ENCODE data around the gene NR6A1. TPM values are rescaled to one million over a fixed set of nuclear protein-coding genes. Genes with fewer than 3 reads are reported as not detected.

NR6A1 gene
- total and polyA plus RNA-seq, 2 of the 13 experiments (the other 11 are each of a cell fraction or from before 2014, with no cell fraction given) = 28.1 to 31.5 TPM

GRCh38 chr9:124776954-124777648 lies 6.0 kb upstream of the NR6A1 start, which contains the start of gene OLFML2A (continued):
- TF ChIP-seq, protein P1, sequence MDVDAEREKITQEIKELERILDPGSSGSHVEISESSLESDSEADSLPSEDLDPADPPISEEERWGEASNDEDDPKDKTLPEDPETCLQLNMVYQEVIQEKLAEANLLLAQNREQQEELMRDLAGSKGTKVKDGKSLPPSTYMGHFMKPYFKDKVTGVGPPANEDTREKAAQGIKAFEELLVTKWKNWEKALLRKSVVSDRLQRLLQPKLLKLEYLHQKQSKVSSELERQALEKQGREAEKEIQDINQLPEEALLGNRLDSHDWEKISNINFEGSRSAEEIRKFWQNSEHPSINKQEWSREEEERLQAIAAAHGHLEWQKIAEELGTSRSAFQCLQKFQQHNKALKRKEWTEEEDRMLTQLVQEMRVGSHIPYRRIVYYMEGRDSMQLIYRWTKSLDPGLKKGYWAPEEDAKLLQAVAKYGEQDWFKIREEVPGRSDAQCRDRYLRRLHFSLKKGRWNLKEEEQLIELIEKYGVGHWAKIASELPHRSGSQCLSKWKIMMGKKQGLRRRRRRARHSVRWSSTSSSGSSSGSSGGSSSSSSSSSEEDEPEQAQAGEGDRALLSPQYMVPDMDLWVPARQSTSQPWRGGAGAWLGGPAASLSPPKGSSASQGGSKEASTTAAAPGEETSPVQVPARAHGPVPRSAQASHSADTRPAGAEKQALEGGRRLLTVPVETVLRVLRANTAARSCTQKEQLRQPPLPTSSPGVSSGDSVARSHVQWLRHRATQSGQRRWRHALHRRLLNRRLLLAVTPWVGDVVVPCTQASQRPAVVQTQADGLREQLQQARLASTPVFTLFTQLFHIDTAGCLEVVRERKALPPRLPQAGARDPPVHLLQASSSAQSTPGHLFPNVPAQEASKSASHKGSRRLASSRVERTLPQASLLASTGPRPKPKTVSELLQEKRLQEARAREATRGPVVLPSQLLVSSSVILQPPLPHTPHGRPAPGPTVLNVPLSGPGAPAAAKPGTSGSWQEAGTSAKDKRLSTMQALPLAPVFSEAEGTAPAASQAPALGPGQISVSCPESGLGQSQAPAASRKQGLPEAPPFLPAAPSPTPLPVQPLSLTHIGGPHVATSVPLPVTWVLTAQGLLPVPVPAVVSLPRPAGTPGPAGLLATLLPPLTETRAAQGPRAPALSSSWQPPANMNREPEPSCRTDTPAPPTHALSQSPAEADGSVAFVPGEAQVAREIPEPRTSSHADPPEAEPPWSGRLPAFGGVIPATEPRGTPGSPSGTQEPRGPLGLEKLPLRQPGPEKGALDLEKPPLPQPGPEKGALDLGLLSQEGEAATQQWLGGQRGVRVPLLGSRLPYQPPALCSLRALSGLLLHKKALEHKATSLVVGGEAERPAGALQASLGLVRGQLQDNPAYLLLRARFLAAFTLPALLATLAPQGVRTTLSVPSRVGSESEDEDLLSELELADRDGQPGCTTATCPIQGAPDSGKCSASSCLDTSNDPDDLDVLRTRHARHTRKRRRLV (CRISPR knock-in tag; IDR thresholded peaks at IDR 0.05) = no peak
- TF ChIP-seq, protein P2, sequence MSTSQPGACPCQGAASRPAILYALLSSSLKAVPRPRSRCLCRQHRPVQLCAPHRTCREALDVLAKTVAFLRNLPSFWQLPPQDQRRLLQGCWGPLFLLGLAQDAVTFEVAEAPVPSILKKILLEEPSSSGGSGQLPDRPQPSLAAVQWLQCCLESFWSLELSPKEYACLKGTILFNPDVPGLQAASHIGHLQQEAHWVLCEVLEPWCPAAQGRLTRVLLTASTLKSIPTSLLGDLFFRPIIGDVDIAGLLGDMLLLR (CRISPR knock-in tag; IDR thresholded peaks at IDR 0.05) = no peak
- TF ChIP-seq, protein P3, sequence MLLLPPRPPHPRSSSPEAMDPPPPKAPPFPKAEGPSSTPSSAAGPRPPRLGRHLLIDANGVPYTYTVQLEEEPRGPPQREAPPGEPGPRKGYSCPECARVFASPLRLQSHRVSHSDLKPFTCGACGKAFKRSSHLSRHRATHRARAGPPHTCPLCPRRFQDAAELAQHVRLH (CRISPR knock-in tag; IDR thresholded peaks at IDR 0.05; ENCODE audit: borderline replicate concordance, low read depth) = no peak
- TF ChIP-seq SMARCC2 (IDR thresholded peaks at IDR 0.05) (no peak), FOXA3 (CRISPR knock-in tag; IDR thresholded peaks at IDR 0.05) (no peak), MAFK (conservative IDR thresholded peaks at IDR 0.05 in 1 of 2, IDR thresholded peaks at IDR 0.05 in 1 of 2; ENCODE audit: low read length in 2 of 2) (no peak), FOXP1 (IDR thresholded peaks at IDR 0.05) (no peak), FOXP1 (CRISPR knock-in tag; IDR thresholded peaks at IDR 0.05) (no peak), RAD51 (IDR thresholded peaks at IDR 0.05; ENCODE audit: borderline replicate concordance) (no peak), ZNF672 (CRISPR knock-in tag; IDR thresholded peaks at IDR 0.05) (no peak)
- TF ChIP-seq, protein P4, sequence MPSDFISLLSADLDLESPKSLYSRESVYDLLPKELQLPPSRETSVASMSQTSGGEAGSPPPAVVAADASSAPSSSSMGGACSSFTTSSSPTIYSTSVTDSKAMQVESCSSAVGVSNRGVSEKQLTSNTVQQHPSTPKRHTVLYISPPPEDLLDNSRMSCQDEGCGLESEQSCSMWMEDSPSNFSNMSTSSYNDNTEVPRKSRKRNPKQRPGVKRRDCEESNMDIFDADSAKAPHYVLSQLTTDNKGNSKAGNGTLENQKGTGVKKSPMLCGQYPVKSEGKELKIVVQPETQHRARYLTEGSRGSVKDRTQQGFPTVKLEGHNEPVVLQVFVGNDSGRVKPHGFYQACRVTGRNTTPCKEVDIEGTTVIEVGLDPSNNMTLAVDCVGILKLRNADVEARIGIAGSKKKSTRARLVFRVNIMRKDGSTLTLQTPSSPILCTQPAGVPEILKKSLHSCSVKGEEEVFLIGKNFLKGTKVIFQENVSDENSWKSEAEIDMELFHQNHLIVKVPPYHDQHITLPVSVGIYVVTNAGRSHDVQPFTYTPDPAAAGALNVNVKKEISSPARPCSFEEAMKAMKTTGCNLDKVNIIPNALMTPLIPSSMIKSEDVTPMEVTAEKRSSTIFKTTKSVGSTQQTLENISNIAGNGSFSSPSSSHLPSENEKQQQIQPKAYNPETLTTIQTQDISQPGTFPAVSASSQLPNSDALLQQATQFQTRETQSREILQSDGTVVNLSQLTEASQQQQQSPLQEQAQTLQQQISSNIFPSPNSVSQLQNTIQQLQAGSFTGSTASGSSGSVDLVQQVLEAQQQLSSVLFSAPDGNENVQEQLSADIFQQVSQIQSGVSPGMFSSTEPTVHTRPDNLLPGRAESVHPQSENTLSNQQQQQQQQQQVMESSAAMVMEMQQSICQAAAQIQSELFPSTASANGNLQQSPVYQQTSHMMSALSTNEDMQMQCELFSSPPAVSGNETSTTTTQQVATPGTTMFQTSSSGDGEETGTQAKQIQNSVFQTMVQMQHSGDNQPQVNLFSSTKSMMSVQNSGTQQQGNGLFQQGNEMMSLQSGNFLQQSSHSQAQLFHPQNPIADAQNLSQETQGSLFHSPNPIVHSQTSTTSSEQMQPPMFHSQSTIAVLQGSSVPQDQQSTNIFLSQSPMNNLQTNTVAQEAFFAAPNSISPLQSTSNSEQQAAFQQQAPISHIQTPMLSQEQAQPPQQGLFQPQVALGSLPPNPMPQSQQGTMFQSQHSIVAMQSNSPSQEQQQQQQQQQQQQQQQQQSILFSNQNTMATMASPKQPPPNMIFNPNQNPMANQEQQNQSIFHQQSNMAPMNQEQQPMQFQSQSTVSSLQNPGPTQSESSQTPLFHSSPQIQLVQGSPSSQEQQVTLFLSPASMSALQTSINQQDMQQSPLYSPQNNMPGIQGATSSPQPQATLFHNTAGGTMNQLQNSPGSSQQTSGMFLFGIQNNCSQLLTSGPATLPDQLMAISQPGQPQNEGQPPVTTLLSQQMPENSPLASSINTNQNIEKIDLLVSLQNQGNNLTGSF (CRISPR knock-in tag; IDR thresholded peaks at IDR 0.05) = no peak
- TF ChIP-seq, protein P5, sequence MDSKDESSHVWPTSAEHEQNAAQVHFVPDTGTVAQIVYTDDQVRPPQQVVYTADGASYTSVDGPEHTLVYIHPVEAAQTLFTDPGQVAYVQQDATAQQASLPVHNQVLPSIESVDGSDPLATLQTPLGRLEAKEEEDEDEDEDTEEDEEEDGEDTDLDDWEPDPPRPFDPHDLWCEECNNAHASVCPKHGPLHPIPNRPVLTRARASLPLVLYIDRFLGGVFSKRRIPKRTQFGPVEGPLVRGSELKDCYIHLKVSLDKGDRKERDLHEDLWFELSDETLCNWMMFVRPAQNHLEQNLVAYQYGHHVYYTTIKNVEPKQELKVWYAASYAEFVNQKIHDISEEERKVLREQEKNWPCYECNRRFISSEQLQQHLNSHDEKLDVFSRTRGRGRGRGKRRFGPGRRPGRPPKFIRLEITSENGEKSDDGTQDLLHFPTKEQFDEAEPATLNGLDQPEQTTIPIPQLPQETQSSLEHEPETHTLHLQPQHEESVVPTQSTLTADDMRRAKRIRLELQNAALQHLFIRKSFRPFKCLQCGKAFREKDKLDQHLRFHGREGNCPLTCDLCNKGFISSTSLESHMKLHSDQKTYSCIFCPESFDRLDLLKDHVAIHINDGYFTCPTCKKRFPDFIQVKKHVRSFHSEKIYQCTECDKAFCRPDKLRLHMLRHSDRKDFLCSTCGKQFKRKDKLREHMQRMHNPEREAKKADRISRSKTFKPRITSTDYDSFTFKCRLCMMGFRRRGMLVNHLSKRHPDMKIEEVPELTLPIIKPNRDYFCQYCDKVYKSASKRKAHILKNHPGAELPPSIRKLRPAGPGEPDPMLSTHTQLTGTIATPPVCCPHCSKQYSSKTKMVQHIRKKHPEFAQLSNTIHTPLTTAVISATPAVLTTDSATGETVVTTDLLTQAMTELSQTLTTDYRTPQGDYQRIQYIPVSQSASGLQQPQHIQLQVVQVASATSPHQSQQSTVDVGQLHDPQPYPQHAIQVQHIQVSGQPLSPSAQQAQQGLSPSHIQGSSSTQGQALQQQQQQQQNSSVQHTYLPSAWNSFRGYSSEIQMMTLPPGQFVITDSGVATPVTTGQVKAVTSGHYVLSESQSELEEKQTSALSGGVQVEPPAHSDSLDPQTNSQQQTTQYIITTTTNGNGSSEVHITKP (CRISPR knock-in tag; IDR thresholded peaks at IDR 0.05; ENCODE audit: low read depth) = no peak
- TF ChIP-seq, protein P6, sequence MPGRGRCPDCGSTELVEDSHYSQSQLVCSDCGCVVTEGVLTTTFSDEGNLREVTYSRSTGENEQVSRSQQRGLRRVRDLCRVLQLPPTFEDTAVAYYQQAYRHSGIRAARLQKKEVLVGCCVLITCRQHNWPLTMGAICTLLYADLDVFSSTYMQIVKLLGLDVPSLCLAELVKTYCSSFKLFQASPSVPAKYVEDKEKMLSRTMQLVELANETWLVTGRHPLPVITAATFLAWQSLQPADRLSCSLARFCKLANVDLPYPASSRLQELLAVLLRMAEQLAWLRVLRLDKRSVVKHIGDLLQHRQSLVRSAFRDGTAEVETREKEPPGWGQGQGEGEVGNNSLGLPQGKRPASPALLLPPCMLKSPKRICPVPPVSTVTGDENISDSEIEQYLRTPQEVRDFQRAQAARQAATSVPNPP (CRISPR knock-in tag; IDR thresholded peaks at IDR 0.05) = no peak
